Neural crest cell (in vitro differentiated cells): Measurements from ENCODE around the gene FSHR. TPM values are rescaled to one million over a fixed set of nuclear protein-coding genes. Genes with fewer than 3 reads are reported as not detected.

Experiments used
- DNase-seq: peaks from one replicate; pipeline ENCODE4 v3.0.0; 2021; ENCODE audit warnings: low read depth, mixed read lengths, low spot score
- H3K27ac Mint-ChIP-seq: one replicate; pipeline ENCODE4 v1.8.0; 2021; ENCODE audit warnings: mild to moderate bottlenecking, mixed read lengths; ENCODE audit not compliant: unreplicated experiment
- H3K27me3 Mint-ChIP-seq: 2 replicates; pipeline ENCODE4 v1.8.0; 2021; ENCODE audit warnings: low read depth, mild to moderate bottlenecking, mixed read lengths
- H3K36me3 Mint-ChIP-seq: 2 replicates; pipeline ENCODE4 v1.8.0; 2021; ENCODE audit warnings: low read depth, mild to moderate bottlenecking, mixed read lengths
- H3K4me1 Mint-ChIP-seq: 2 replicates; pipeline ENCODE4 v1.8.0; 2021; ENCODE audit warnings: mixed read lengths
- H3K4me3 Mint-ChIP-seq: one replicate; pipeline ENCODE4 v1.8.0; 2021; ENCODE audit warnings: mild to moderate bottlenecking, mixed read lengths
- H3K9me3 Mint-ChIP-seq: 2 replicates; pipeline ENCODE4 v1.8.0; 2021; ENCODE audit warnings: mixed read lengths
- CTCF ChIP-seq: fragments of 200-600 bp; sonication (generic); conservative IDR thresholded peaks from 2 replicates; pipeline ENCODE4 v1.5.0; 2021; ENCODE audit warnings: antibody characterized with exemption, mild to moderate bottlenecking
- total RNA-seq: library from RNA; stranded (reverse); gene quantifications from 2 replicates; pipeline ENCODE4 v1.2.1, GENCODE V29; 2021

FSHR gene
- total RNA-seq, 1 donor from 2014 or later, result not detected

- no peak overlapping the region for H3K4me3 Mint-ChIP-seq
- TF ChIP-seq CTCF, result no peak
- H3K9me3 Mint-ChIP-seq, result no peaks in the 10 kb centered on the region
- H3K4me1 Mint-ChIP-seq, result no peaks in the 10 kb centered on the region
- H3K27me3 Mint-ChIP-seq, result no peaks in the 10 kb centered on the region
- no peak overlapping the region for H3K27ac Mint-ChIP-seq
- DNase-seq, result no peak
- H3K36me3 Mint-ChIP-seq, result no peaks in the 10 kb centered on the region
Observed at GRCh38 chr2:48991415-48992131, 162.7 kb downstream of the FSHR start.

DNA sequence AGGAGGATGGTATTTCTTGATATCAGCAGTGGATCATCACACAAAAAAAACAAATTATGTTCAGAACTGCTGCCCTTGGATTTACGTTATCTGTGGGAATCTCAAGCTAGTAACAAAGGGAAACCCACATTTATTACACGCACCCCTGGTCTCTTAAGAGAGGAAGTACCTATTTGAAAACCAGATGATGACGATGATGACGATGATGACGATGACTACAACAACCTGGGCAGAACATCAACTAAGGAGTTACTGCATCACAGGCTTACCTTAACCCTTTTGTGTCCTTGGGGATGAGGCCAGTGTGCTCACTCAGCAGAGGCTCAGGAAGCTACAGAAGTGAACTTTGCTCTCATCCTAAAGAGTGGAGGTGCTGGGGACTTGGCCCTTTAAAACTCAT is 169.4 kb downstream of the FSHR start:
- Mint-ChIP-seq H3K27me3 (no peaks in the 10 kb centered on the region), H3K36me3 (no peaks in the 10 kb centered on the region), H3K4me1 (peaks cover 9% of the 10 kb centered on the region), H3K4me3 (no peak overlapping the region), H3K9me3 (peaks cover 3% of the 10 kb centered on the region), H3K27ac (no peak overlapping the region)
- no peak for DNase-seq
- no peak for TF ChIP-seq CTCF

DNA sequence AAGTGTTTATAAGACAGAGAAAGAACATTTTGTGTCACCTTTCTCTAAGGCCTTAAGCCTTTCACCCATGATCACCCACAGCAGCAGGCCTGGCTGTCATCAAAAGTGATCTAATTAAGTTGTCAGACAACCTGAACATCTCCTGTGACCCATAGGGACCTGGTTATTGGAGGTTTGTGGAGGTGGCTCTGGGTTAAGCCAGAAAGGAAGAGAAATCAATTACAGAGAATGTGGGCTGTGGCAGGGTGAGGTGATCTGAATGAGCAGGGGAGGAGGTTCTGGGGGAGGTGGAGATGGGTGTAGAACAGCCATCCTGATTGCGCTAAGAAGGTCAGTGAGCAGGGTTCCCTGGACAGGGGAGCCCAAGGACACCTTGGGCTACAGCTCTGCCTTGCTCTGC is 170.8 kb downstream of the FSHR start:
- Mint-ChIP-seq H3K9me3 (peaks cover 3% of the 10 kb centered on the region), H3K27ac (no peak overlapping the region), H3K4me1 (peaks cover 9% of the 10 kb centered on the region), H3K36me3 (no peaks in the 10 kb centered on the region), H3K27me3 (no peaks in the 10 kb centered on the region), H3K4me3 (no peak overlapping the region)
- no peak for DNase-seq
- TF ChIP-seq CTCF, result no peak

GRCh38 chr2:48982887-48983435 is 171.4 kb downstream of the FSHR start:
- H3K27ac Mint-ChIP-seq, result no peak overlapping the region
- TF ChIP-seq CTCF, result no peak
- H3K9me3 Mint-ChIP-seq, result peaks cover 3% of the 10 kb centered on the region
- no peak for DNase-seq
- no peak overlapping the region for H3K4me3 Mint-ChIP-seq
- H3K36me3 Mint-ChIP-seq, result no peaks in the 10 kb centered on the region
- peaks cover 9% of the 10 kb centered on the region for H3K4me1 Mint-ChIP-seq
- H3K27me3 Mint-ChIP-seq, result no peaks in the 10 kb centered on the region

DNA sequence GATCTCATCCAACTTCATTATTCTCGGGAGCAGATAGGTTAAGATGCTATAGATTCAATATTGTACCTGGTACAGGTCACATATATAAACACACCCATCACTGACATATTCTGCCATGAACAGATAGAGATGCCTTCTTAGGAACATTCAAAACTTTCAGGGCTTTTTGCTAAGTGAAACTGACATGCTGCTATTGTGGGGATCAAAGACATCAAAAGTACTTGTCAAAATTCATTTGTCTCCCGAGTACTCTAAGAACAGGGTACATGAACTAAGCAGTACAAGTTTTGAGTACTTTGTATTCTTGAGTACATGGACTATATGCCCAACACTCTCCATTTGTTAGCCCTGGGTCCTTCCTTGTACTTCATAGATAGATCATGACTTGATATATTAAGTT is 173.5 kb downstream of the FSHR start:
- Mint-ChIP-seq H3K4me1 (peaks cover 9% of the 10 kb centered on the region), H3K9me3 (no peaks in the 10 kb centered on the region), H3K36me3 (no peaks in the 10 kb centered on the region), H3K4me3 (no peak overlapping the region), H3K27me3 (no peaks in the 10 kb centered on the region), H3K27ac (no peak overlapping the region)
- no peak for DNase-seq
- no peak for TF ChIP-seq CTCF
